Upper lobe of left lung (tissue), 4 donors: ENCODE results near the gene CARTPT.

Source experiments
- CTCF ChIP-seq, 6 experiments: fragments of 450-650 bp in 4 of 6; fragments of 200-600 bp in 2 of 6; sonication (generic) in 2 of 6; IDR thresholded peaks; one replicate each; pipeline ENCODE4 v1.5.1; 2016 to 2019; ENCODE audit warnings: antibody characterized with exemption in 6 of 6
- EP300 ChIP-seq, 4 donors: sonication (generic); formaldehyde crosslinking; IDR thresholded peaks; one replicate each; pipeline ENCODE4 v1.5.1; 2017; ENCODE audit warnings: antibody characterized with exemption in 4 of 4, control low read depth in 2 of 4
- POLR2A ChIP-seq, 4 donors: fragments of 450-650 bp; IDR thresholded peaks; one replicate each; pipeline ENCODE4 v1.5.1; 2016 to 2017; ENCODE audit warnings: antibody characterized with exemption in 4 of 4, mild to moderate bottlenecking in 2 of 4
- POLR2AphosphoS5 ChIP-seq, 2 donors: sonication (generic); formaldehyde crosslinking; IDR thresholded peaks; one replicate each; pipeline ENCODE4 v1.5.1; 2017; ENCODE audit warnings: antibody characterized with exemption in 2 of 2

GRCh38 chr5:71752441-71753190 is 33.5 kb downstream of the CARTPT start:
- TF ChIP-seq CTCF (IDR thresholded peaks at IDR 0.05) (no peak), EP300 (IDR thresholded peaks at IDR 0.05) (no peak), POLR2AphosphoS5 (IDR thresholded peaks at IDR 0.05) (no peak), POLR2A (IDR thresholded peaks at IDR 0.05) (no peak)
